HepG2 (cell line): ENCODE results near the gene FBXL12. TPM values are rescaled to one million over a fixed set of nuclear protein-coding genes. Genes with fewer than 3 reads are reported as not detected.

Experiments used
- ATF1 ChIP-seq: IDR thresholded peaks from 2 replicates; pipeline ENCODE4 v1.6.1; 2016; ENCODE audit warnings: mild to moderate bottlenecking, control low read depth
- IKZF4 ChIP-seq: sonication (generic); formaldehyde crosslinking; IDR thresholded peaks from 2 replicates; pipeline ENCODE4 v1.5.1; 2020; ENCODE audit warnings: borderline replicate concordance, mild to moderate bottlenecking, low read depth, missing genetic modification reagents; ENCODE audit errors: not compliant biosample characterization
- MAFK ChIP-seq, 2 experiments: IDR thresholded peaks in 1 of 2; conservative IDR thresholded peaks in 1 of 2; 2 replicates each; pipeline ENCODE4 v1.6.1; 2011; ENCODE audit warnings: improper control_type of control experiment in 2 of 2, low read length in 2 of 2
- NR2C2 ChIP-seq: sonication (generic); formaldehyde crosslinking; IDR thresholded peaks from 2 replicates; pipeline ENCODE4 v1.4.0; 2020; ENCODE audit warnings: missing genetic modification reagents, mild to moderate bottlenecking, moderate library complexity, borderline replicate concordance
- RFXANK ChIP-seq: IDR thresholded peaks from 2 replicates; pipeline ENCODE4 v1.6.1; 2016
- RFXAP ChIP-seq: sonication (generic); formaldehyde crosslinking; IDR thresholded peaks from 2 replicates; pipeline ENCODE4 v1.4.0; 2020; ENCODE audit warnings: missing genetic modification reagents, borderline replicate concordance
- SMAD1 ChIP-seq: sonication (generic); formaldehyde crosslinking; IDR thresholded peaks from 2 replicates; pipeline ENCODE4 v1.4.0; 2020; ENCODE audit warnings: missing genetic modification reagents, low read depth, mild to moderate bottlenecking, borderline replicate concordance
- SMAD3 ChIP-seq: sonication (generic); formaldehyde crosslinking; IDR thresholded peaks from 2 replicates; pipeline ENCODE4 v1.4.0; 2020; ENCODE audit warnings: missing genetic modification reagents
- SP2 ChIP-seq: sonication (generic); formaldehyde crosslinking; IDR thresholded peaks from 2 replicates; pipeline ENCODE4 v1.5.1; 2020; ENCODE audit warnings: mild to moderate bottlenecking, missing genetic modification reagents
- ZFP82 ChIP-seq: sonication (generic); formaldehyde crosslinking; IDR thresholded peaks from 2 replicates; pipeline ENCODE4 v1.5.1; 2020; ENCODE audit warnings: mild to moderate bottlenecking, missing genetic modification reagents, borderline replicate concordance
- ZFY ChIP-seq: sonication (generic); formaldehyde crosslinking; IDR thresholded peaks from 2 replicates; pipeline ENCODE4 v1.4.0; 2020; ENCODE audit warnings: missing genetic modification reagents
- ZNF326 ChIP-seq: sonication (generic); formaldehyde crosslinking; IDR thresholded peaks from 2 replicates; pipeline ENCODE4 v1.4.0; 2020; ENCODE audit warnings: missing genetic modification reagents, borderline replicate concordance
- ZNF367 ChIP-seq: sonication (generic); formaldehyde crosslinking; IDR thresholded peaks from 2 replicates; pipeline ENCODE4 v1.4.0; 2020; ENCODE audit warnings: missing genetic modification reagents, borderline replicate concordance
- ZSCAN20 ChIP-seq: sonication (generic); formaldehyde crosslinking; IDR thresholded peaks from 2 replicates; pipeline ENCODE4 v1.4.0; 2020; ENCODE audit warnings: missing genetic modification reagents, mild to moderate bottlenecking, borderline replicate concordance
- polyA plus RNA-seq, 8 experiments: library from polyadenylated mRNA; depleted of rRNA in 3 of 8; stranded (reverse) in 7 of 8; unstranded in 1 of 8; fragments of >200 nt; fragmentation: Illumina TruSeq in 4 of 8; extraction: Trizol in 4 of 8; gene quantifications; 2 replicates each; pipeline versions ENCODE4 v1.2.1 to v1.2.3, GENCODE V29; 2011 to 2016; ENCODE audit warnings: low read depth in 4 of 8, missing spikeins in 1 of 8, mixed read lengths in 1 of 8; ENCODE audit not compliant: insufficient read depth in 1 of 8
- total RNA-seq, 5 experiments: library from RNA; depleted of rRNA; stranded (reverse); fragments of >200 nt; fragmentation: Illumina TruSeq; extraction: Trizol; gene quantifications; 2 replicates each; pipeline ENCODE4 v1.2.3, GENCODE V29; 2016; ENCODE audit warnings: low read depth in 1 of 5
- TF ChIP-seq, protein P1 (sequence below), 2 experiments: sonication (generic) in 1 of 2; formaldehyde crosslinking in 1 of 2; IDR thresholded peaks; 2 replicates each; pipeline versions ENCODE4 v1.4.0 to v1.6.1; 2016 to 2020; ENCODE audit warnings: borderline replicate concordance in 1 of 2, low read depth in 1 of 2, mild to moderate bottlenecking in 1 of 2, missing genetic modification reagents in 1 of 2
- TF ChIP-seq, protein P2 (sequence below): sonication (generic); formaldehyde crosslinking; IDR thresholded peaks from 2 replicates; pipeline ENCODE4 v1.5.0; 2020; ENCODE audit warnings: missing genetic modification reagents
- TF ChIP-seq, protein P3 (sequence below): sonication (generic); formaldehyde crosslinking; IDR thresholded peaks from 2 replicates; pipeline ENCODE4 v1.5.1; 2020; ENCODE audit warnings: mild to moderate bottlenecking, missing genetic modification reagents, borderline replicate concordance

The FBXL12 gene
- total and polyA plus RNA-seq, 2 of the 13 experiments (the other 11 are each of a cell fraction or from before 2014, with no cell fraction given), result 20.4 to 23.1 TPM

DNA sequence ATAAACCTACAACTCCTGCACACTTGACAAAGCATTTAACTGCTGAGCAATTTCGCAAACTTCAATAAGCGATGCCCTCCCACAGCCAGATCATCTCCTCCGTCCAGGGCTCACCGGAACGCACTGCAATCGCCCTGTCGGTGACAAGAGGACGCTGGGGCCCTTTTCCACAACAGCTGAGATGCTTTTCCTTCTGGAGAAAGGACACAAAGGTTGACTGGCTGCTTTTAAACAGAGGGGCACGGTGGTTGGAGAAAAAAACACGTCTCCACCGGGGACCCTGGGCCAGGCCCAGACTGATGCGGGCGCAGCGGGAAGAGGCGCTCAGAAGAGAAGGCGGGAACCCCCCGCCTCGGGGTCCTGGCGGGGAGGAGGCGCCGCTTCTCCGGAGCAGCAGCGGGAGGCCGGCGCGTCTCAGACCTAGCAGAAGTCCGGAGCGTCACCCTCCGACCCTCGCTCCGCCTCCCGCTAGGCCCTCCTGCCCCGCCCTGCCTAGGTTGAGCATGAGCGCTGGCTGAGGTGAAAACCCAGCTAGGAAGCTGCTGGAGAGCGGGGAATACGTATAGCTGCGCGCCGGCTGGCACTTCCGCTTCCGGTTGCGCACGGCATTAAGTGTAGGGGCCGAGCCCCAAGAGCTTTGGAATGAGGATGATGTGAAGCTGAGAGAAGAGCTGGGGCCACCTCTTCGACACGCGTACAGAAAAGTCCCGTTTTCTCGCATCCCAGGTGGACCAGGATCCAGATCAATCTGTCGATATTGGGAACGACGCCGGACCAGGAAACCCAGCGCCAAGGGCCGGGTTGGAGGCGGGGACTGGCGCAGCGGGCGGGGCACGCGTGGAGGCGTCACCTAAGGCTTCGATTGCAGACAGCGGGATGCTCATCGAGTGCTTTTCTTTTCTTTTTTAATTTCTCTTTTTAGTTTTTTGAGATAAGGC, 50.4 kb downstream of the FBXL12 start, which contains the start of gene ZNF846 (continued):
- TF ChIP-seq, protein P1, sequence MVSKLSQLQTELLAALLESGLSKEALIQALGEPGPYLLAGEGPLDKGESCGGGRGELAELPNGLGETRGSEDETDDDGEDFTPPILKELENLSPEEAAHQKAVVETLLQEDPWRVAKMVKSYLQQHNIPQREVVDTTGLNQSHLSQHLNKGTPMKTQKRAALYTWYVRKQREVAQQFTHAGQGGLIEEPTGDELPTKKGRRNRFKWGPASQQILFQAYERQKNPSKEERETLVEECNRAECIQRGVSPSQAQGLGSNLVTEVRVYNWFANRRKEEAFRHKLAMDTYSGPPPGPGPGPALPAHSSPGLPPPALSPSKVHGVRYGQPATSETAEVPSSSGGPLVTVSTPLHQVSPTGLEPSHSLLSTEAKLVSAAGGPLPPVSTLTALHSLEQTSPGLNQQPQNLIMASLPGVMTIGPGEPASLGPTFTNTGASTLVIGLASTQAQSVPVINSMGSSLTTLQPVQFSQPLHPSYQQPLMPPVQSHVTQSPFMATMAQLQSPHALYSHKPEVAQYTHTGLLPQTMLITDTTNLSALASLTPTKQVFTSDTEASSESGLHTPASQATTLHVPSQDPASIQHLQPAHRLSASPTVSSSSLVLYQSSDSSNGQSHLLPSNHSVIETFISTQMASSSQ (IDR thresholded peaks at IDR 0.05; ENCODE audit: low read depth), result no peak; the same call in 1 of the 2 replicates
- TF ChIP-seq, protein P1 (CRISPR knock-in tag; IDR thresholded peaks at IDR 0.05; ENCODE audit: borderline replicate concordance), result no peak; the same call in 1 of the 2 replicates
- TF ChIP-seq SMAD1 (CRISPR knock-in tag) (peak; percentile 70; the same call in 1 of the 2 replicates), NR2C2 (peak; percentile 88), MAFK (conservative IDR thresholded peaks at IDR 0.05 in 1 of 2, IDR thresholded peaks at IDR 0.05 in 1 of 2; ENCODE audit: low read length in 2 of 2) (no peak), SP2 (peak; percentile 57; the same call in 1 of the 2 replicates), ZNF367 (CRISPR knock-in tag) (no peak), SMAD3 (peak; percentile 89; the same call in 1 of the 2 replicates), IKZF4 (CRISPR knock-in tag) (no peak), RFXAP (no peak), ZNF326 (CRISPR knock-in tag) (no peak), RFXANK (CRISPR knock-in tag) (no peak), ZFY (CRISPR knock-in tag) (peak; percentile 93), ZSCAN20 (CRISPR knock-in tag) (no peak), ZFP82 (CRISPR knock-in tag) (no peak), ATF1 (peak; percentile 85)
- TF ChIP-seq, protein P2, sequence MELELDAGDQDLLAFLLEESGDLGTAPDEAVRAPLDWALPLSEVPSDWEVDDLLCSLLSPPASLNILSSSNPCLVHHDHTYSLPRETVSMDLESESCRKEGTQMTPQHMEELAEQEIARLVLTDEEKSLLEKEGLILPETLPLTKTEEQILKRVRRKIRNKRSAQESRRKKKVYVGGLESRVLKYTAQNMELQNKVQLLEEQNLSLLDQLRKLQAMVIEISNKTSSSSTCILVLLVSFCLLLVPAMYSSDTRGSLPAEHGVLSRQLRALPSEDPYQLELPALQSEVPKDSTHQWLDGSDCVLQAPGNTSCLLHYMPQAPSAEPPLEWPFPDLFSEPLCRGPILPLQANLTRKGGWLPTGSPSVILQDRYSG, result no peak
- TF ChIP-seq, protein P3, sequence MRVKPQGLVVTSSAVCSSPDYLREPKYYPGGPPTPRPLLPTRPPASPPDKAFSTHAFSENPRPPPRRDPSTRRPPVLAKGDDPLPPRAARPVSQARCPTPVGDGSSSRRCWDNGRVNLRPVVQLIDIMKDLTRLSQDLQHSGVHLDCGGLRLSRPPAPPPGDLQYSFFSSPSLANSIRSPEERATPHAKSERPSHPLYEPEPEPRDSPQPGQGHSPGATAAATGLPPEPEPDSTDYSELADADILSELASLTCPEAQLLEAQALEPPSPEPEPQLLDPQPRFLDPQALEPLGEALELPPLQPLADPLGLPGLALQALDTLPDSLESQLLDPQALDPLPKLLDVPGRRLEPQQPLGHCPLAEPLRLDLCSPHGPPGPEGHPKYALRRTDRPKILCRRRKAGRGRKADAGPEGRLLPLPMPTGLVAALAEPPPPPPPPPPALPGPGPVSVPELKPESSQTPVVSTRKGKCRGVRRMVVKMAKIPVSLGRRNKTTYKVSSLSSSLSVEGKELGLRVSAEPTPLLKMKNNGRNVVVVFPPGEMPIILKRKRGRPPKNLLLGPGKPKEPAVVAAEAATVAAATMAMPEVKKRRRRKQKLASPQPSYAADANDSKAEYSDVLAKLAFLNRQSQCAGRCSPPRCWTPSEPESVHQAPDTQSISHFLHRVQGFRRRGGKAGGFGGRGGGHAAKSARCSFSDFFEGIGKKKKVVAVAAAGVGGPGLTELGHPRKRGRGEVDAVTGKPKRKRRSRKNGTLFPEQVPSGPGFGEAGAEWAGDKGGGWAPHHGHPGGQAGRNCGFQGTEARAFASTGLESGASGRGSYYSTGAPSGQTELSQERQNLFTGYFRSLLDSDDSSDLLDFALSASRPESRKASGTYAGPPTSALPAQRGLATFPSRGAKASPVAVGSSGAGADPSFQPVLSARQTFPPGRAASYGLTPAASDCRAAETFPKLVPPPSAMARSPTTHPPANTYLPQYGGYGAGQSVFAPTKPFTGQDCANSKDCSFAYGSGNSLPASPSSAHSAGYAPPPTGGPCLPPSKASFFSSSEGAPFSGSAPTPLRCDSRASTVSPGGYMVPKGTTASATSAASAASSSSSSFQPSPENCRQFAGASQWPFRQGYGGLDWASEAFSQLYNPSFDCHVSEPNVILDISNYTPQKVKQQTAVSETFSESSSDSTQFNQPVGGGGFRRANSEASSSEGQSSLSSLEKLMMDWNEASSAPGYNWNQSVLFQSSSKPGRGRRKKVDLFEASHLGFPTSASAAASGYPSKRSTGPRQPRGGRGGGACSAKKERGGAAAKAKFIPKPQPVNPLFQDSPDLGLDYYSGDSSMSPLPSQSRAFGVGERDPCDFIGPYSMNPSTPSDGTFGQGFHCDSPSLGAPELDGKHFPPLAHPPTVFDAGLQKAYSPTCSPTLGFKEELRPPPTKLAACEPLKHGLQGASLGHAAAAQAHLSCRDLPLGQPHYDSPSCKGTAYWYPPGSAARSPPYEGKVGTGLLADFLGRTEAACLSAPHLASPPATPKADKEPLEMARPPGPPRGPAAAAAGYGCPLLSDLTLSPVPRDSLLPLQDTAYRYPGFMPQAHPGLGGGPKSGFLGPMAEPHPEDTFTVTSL (CRISPR knock-in tag), result peak; percentile 41; the same call in 1 of the 2 replicates
